Calu3 (cell line): ENCODE results near the gene YPEL3. TPM values are rescaled to one million over a fixed set of nuclear protein-coding genes. Genes with fewer than 3 reads are reported as not detected.

ENCODE experiments used
- BruUV-seq: library from RNA; stranded (reverse); fragments of 400-500 nt; replicated peaks from 2 replicates; lab custom pipeline; 2021; lab: Mats Ljungman, UMichigan
- CTCF ChIA-PET: fragments of 300-600 bp; sonication (Branson Sonifier 250); formaldehyde crosslinking; loops from one replicate; lab custom pipeline; 2022; ENCODE audit warnings: antibody characterized with exemption; lab: Charles Lee
- DNase-seq: peaks from one replicate; pipeline ENCODE4 v3.0.0; 2022
- H3K27ac Mint-ChIP-seq: one replicate; pipeline ENCODE4 v1.8.0; 2022; ENCODE audit warnings: mixed read lengths; ENCODE audit not compliant: unreplicated experiment
- H3K27me3 Mint-ChIP-seq: one replicate; pipeline ENCODE4 v1.8.0; 2022; ENCODE audit warnings: mixed read lengths; ENCODE audit not compliant: unreplicated experiment
- H3K36me3 Mint-ChIP-seq: one replicate; pipeline ENCODE4 v1.8.0; 2022; ENCODE audit warnings: mild to moderate bottlenecking, moderate library complexity, mixed read lengths; ENCODE audit not compliant: insufficient read depth, unreplicated experiment
- H3K4me1 Mint-ChIP-seq: one replicate; pipeline ENCODE4 v1.8.0; 2022; ENCODE audit warnings: mild to moderate bottlenecking, low read depth, mixed read lengths; ENCODE audit not compliant: unreplicated experiment
- H3K4me3 Mint-ChIP-seq: one replicate; pipeline ENCODE4 v1.8.0; 2022; ENCODE audit warnings: mild to moderate bottlenecking, low read depth, moderate library complexity, mixed read lengths; ENCODE audit not compliant: unreplicated experiment
- H3K9me3 Mint-ChIP-seq: one replicate; pipeline ENCODE4 v1.8.0; 2022; ENCODE audit warnings: low read depth, mixed read lengths; ENCODE audit not compliant: unreplicated experiment
- CTCF ChIP-seq: fragments of 200-600 bp; IDR thresholded peaks from one replicate; pipeline ENCODE4 v1.8.0; 2022; ENCODE audit warnings: antibody characterized with exemption; ENCODE audit not compliant: unreplicated experiment
- intact Hi-C: fragments of 100-400 bp; cut with micrococcal nuclease; formaldehyde crosslinking; loops from one replicate; pipeline ENCODE4 v1.10.0; 2022; ENCODE audit not compliant: unreplicated experiment
- total RNA-seq: library from RNA; stranded (reverse); gene quantifications from 2 replicates; pipeline ENCODE4 v1.2.3, GENCODE V29; 2022

The YPEL3 gene
- total RNA-seq, 1 experiment from 2014 or later, result 21.1 TPM

DNA sequence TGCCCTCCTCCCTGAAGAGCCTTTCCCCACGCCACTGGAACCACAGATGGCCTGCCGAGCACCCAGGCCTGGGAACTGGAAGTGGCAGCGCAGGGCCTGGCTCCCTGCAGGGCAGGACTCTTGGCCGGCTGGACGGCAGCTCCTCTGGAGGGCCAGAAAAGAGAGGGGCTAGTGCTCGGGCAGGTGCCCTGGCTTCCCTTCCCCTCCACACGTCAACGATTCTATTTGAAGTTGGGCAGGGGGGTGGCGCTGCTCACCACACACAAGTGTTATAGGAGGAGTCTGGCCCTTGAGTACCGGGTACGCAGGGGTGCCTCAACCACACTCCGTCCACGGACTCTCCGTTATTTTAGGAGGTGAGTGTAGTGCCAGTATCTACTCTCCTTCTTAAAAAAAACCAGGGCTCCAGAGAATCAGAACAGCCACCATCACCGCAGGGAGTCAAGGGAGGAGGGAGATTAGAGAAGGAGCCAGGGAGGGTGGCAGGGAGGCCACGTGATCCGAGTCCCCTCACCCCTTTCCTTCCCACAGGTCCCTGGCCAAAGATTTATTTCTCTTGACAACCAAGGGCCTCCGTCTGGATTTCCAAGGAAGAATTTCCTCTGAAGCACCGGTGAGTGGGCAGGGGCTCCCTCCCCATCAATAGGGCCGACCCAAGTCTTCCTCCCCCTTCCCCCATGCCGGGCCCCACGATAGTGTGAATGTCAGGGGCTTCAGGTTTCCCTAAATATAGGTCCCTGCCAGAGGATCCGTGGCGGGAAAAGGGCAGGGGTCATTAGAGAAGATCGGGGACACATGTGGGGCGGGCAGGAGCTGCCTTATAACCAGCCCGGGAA lies 31.9 kb downstream of the YPEL3 start:
- H3K27me3 Mint-ChIP-seq, result no peaks in the 10 kb centered on the region
- peak; percentile 68 for DNase-seq
- no TSS peak for BruUV-seq
- peaks cover 58% of the 10 kb centered on the region for H3K36me3 Mint-ChIP-seq
- CTCF ChIA-PET, result interaction anchor here (1.2 to 3.3 kb wide), 3 partner anchors 9 to 354 kb away, joined by 7 to 20 read pairs (median 9); partner anchors contain the start of gene TBX6
- H3K27ac Mint-ChIP-seq, result peak overlapping the region; percentile 87
- intact Hi-C loops, result no loop called here
- H3K4me3 Mint-ChIP-seq, result peak overlapping the region; percentile 83
- H3K9me3 Mint-ChIP-seq, result no peaks in the 10 kb centered on the region
- H3K4me1 Mint-ChIP-seq, result peaks cover 37% of the 10 kb centered on the region
- no peak for TF ChIP-seq CTCF

- peaks cover 54% of the 10 kb centered on the region for H3K36me3 Mint-ChIP-seq
- peak overlapping the region; percentile 83 for H3K4me3 Mint-ChIP-seq
- H3K27me3 Mint-ChIP-seq, result no peaks in the 10 kb centered on the region
- no TSS peak for BruUV-seq
- H3K27ac Mint-ChIP-seq, result peak overlapping the region; percentile 87
- H3K4me1 Mint-ChIP-seq, result peaks cover 37% of the 10 kb centered on the region
- no peaks in the 10 kb centered on the region for H3K9me3 Mint-ChIP-seq
- intact Hi-C loops, result no loop called here
- no peak for DNase-seq
- TF ChIP-seq CTCF, result no peak
- CTCF ChIA-PET, result interaction anchor here (1.2 kb wide), 1 partner anchor 8 kb away, joined by 7 read pairs; no protein-coding TSS in a partner anchor
Observed at GRCh38 chr16:30063278-30063892, 32.6 kb downstream of the YPEL3 start.

GRCh38 chr16:30060836-30061554 lies 35.0 kb downstream of the YPEL3 start:
- TF ChIP-seq CTCF, result no peak
- intact Hi-C loops, result no loop called here
- CTCF ChIA-PET, result interaction anchor here (0.7 kb wide), 1 partner anchor 348 kb away, joined by 8 read pairs; no protein-coding TSS in a partner anchor
- Mint-ChIP-seq H3K9me3 (no peaks in the 10 kb centered on the region), H3K36me3 (peaks cover 31% of the 10 kb centered on the region), H3K4me3 (no peak overlapping the region), H3K4me1 (peaks cover 24% of the 10 kb centered on the region), H3K27ac (no peak overlapping the region), H3K27me3 (no peaks in the 10 kb centered on the region)
- DNase-seq, result no peak
- BruUV-seq, result no TSS peak

DNA sequence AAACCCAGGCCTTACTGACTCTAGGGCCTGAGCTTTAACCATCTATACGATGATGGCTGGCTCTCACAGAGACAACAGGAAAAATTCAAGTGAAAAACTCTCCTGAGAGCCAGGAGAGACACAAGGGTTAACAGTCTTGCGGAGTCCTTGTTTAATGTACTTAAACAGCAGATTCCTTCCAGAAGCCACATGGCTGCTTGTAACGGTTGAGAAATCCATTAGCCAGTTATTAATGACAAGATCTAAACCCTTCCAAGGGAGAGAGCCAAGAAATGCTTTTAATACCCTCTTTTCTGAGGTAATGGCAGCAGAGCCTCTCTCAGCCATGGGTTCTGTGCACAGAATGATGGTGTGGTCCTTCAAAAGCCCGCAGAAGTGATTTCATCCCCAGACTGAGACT lies 35.7 kb downstream of the YPEL3 start:
- H3K9me3 Mint-ChIP-seq, result no peaks in the 10 kb centered on the region
- H3K27ac Mint-ChIP-seq, result no peak overlapping the region
- CTCF ChIA-PET, result no interaction called here
- BruUV-seq, result no TSS peak
- no peaks in the 10 kb centered on the region for H3K27me3 Mint-ChIP-seq
- no peak for DNase-seq
- H3K4me1 Mint-ChIP-seq, result peaks cover 25% of the 10 kb centered on the region
- peaks cover 25% of the 10 kb centered on the region for H3K36me3 Mint-ChIP-seq
- no peak for TF ChIP-seq CTCF
- no peak overlapping the region for H3K4me3 Mint-ChIP-seq
- intact Hi-C loops, result no loop called here
